ENCODE measurements around the gene AFF1.

- TF ChIP-seq POLR2A (IDR thresholded peaks at IDR 0.05; ENCODE audit: low read length) (no peak), GATA1 (IDR thresholded peaks at IDR 0.05; ENCODE audit: low read depth, low read length) (no peak)
Measured at GRCh38 chr4:86924811-86925210, 10.0 kb upstream of the AFF1 start.

All from erythroblast (primary cell).